Measurements from ENCODE around the gene REL. TPM values are rescaled to one million over a fixed set of nuclear protein-coding genes. Genes with fewer than 3 reads are reported as not detected.

The REL gene
- polyA plus RNA-seq, 1 of the 3 experiments (the other 2 are of a cell fraction), result 0.59 TPM

GRCh38 chr2:60972889-60973656 is 91.7 kb downstream of the REL start:
- H4K20me1 ChIP-seq (ENCODE audit: insufficient read depth), result no peaks in the 10 kb centered on the region
- H3K4me3 ChIP-seq (ENCODE audit: low read depth in 2 of 2, low read length in 1 of 2), result no peak overlapping the region
- H2AFZ ChIP-seq (ENCODE audit: low read depth), result no peak overlapping the region
- H3K4me1 ChIP-seq (ENCODE audit: control insufficient read depth in 1 of 2, insufficient read depth in 2 of 2, low read depth in 1 of 2, low read length in 1 of 2), result no peaks in the 10 kb centered on the region; a peak in 1 of 4 replicates
- no peak overlapping the region for H3K4me2 ChIP-seq
- H3K36me3 ChIP-seq (replicated peaks in 1 of 2; ENCODE audit: control insufficient read depth in 1 of 2, insufficient read depth in 2 of 2, low read length in 1 of 2), result no peaks in the 10 kb centered on the region
- no peaks in the 10 kb centered on the region for H3K27me3 ChIP-seq (ENCODE audit: insufficient read depth)
- H3K27ac ChIP-seq (ENCODE audit: low read depth in 2 of 2, low read length in 1 of 2), result no peak overlapping the region
- POLR2A ChIA-PET, result no interaction called here
- 90% methylated on average over 18 of the region's 32 CpGs for WGBS (ENCODE audit: low lambda C conversion rate)
- H3F3A ChIP-seq (replicated peaks; ENCODE audit: insufficient read depth), result no peaks in the 10 kb centered on the region
- H3K79me2 ChIP-seq (ENCODE audit: insufficient read depth), result no peaks in the 10 kb centered on the region
- DNase-seq, result no peak
- H3K9me2 ChIP-seq, result no peaks in the 10 kb centered on the region
- no peak overlapping the region for H3K9ac ChIP-seq
- CTCF ChIA-PET, result no interaction called here
- H3K9me3 ChIP-seq, result no peaks in the 10 kb centered on the region
- TF ChIP-seq TAF1 (IDR thresholded peaks at IDR 0.05; ENCODE audit: borderline replicate concordance, low read depth, low read length) (no peak), MEF2A (IDR thresholded peaks at IDR 0.05; ENCODE audit: borderline replicate concordance, low read depth) (no peak), SMC3 (IDR thresholded peaks at IDR 0.05; ENCODE audit: low read depth, low read length) (no peak), NRF1 (IDR thresholded peaks at IDR 0.05; ENCODE audit: low read depth, low read length) (no peak), ZBTB33 (IDR thresholded peaks at IDR 0.05; ENCODE audit: borderline replicate concordance, low read depth) (no peak), GATA2 (CRISPR knock-in tag; IDR thresholded peaks at IDR 0.05) (no peak), FOXJ3 (CRISPR knock-in tag; IDR thresholded peaks at IDR 0.05) (no peak)
- TF ChIP-seq, protein P1, sequence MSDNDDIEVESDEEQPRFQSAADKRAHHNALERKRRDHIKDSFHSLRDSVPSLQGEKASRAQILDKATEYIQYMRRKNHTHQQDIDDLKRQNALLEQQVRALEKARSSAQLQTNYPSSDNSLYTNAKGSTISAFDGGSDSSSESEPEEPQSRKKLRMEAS (IDR thresholded peaks at IDR 0.05; ENCODE audit: low read depth), result no peak
- TF ChIP-seq, protein P2, sequence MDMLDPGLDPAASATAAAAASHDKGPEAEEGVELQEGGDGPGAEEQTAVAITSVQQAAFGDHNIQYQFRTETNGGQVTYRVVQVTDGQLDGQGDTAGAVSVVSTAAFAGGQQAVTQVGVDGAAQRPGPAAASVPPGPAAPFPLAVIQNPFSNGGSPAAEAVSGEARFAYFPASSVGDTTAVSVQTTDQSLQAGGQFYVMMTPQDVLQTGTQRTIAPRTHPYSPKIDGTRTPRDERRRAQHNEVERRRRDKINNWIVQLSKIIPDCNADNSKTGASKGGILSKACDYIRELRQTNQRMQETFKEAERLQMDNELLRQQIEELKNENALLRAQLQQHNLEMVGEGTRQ (IDR thresholded peaks at IDR 0.05; ENCODE audit: borderline replicate concordance, low read depth, low read length), result no peak

GRCh38 chr2:60973705-60974104 is 92.3 kb downstream of the REL start:
- H3K4me3 ChIP-seq (ENCODE audit: low read depth in 2 of 2, low read length in 1 of 2), result no peak overlapping the region
- ChIA-PET POLR2A (no interaction called here), CTCF (interaction anchor here (1.2 to 2.1 kb wide), 2 partner anchors 24 to 25 kb away, joined by 3 to 7 read pairs; no protein-coding TSS in a partner anchor)
- no peak for TF ChIP-seq POLR2AphosphoS5 (IDR thresholded peaks at IDR 0.05; ENCODE audit: low read depth, low read length)
- TF ChIP-seq GATA2 (CRISPR knock-in tag; IDR thresholded peaks at IDR 0.05), result no peak
- TF ChIP-seq TAF1 (IDR thresholded peaks at IDR 0.05; ENCODE audit: borderline replicate concordance, low read depth, low read length), result no peak
- TF ChIP-seq GABPA (IDR thresholded peaks at IDR 0.05; ENCODE audit: low read depth), result no peak
- no peak for TF ChIP-seq EP300 (IDR thresholded peaks at IDR 0.05; ENCODE audit: borderline replicate concordance in 1 of 2, low read depth in 1 of 2, low read length in 1 of 2)
- TF ChIP-seq YY1 (IDR thresholded peaks at IDR 0.05; ENCODE audit: low read depth), result no peak
- no peak for TF ChIP-seq RCOR1 (IDR thresholded peaks at IDR 0.05; ENCODE audit: low read length)
- H2AFZ ChIP-seq (ENCODE audit: low read depth), result no peak overlapping the region
- no peak overlapping the region for H3K9ac ChIP-seq
- H3K9me3 ChIP-seq, result no peaks in the 10 kb centered on the region
- no peak for DNase-seq
- H3F3A ChIP-seq (replicated peaks; ENCODE audit: insufficient read depth), result no peaks in the 10 kb centered on the region
- H3K36me3 ChIP-seq (replicated peaks in 1 of 2; ENCODE audit: control insufficient read depth in 1 of 2, insufficient read depth in 2 of 2, low read length in 1 of 2), result no peaks in the 10 kb centered on the region
- no peak overlapping the region for H3K4me2 ChIP-seq
- H3K27ac ChIP-seq (ENCODE audit: low read depth in 2 of 2, low read length in 1 of 2), result no peak overlapping the region
- H3K27me3 ChIP-seq (ENCODE audit: insufficient read depth), result no peaks in the 10 kb centered on the region
- WGBS (ENCODE audit: low lambda C conversion rate), result 74% methylated on average over 4 of the region's 5 CpGs
- no peaks in the 10 kb centered on the region for H3K79me2 ChIP-seq (ENCODE audit: insufficient read depth)
- H3K9me2 ChIP-seq, result no peaks in the 10 kb centered on the region
- no peaks in the 10 kb centered on the region; a peak in 1 of 4 replicates for H3K4me1 ChIP-seq (ENCODE audit: control insufficient read depth in 1 of 2, insufficient read depth in 2 of 2, low read depth in 1 of 2, low read length in 1 of 2)
- H4K20me1 ChIP-seq (ENCODE audit: insufficient read depth), result no peaks in the 10 kb centered on the region

All from SK-N-SH (cell line).